BJ (cell line): ENCODE results near the gene EML6. TPM values are rescaled to one million over a fixed set of nuclear protein-coding genes. Genes with fewer than 3 reads are reported as not detected.

Source experiments
- CTCF ChIA-PET: fragments of 350-600 bp; formaldehyde crosslinking; extraction: SDS; loops from one replicate; lab custom pipeline; 2021; ENCODE audit warnings: antibody characterized with exemption, inconsistent platforms; lab: Yijun Ruan, JAX
- POLR2A ChIA-PET: fragments of 300-600 bp; sonication (Branson Sonifier 250); formaldehyde crosslinking; extraction: SDS; loops from one replicate; lab custom pipeline; 2021; ENCODE audit warnings: antibody characterized with exemption; lab: Charles Lee
- DNase-seq: peaks from one replicate; pipeline ENCODE4 v3.0.0-alpha.2; 2011; ENCODE audit warnings: low read depth
- H3K27me3 ChIP-seq: 2 replicates; pipeline ENCODE4 v1.6.0; 2011; ENCODE audit warnings: low read length; ENCODE audit not compliant: control insufficient read depth, insufficient read depth
- H3K36me3 ChIP-seq: 2 replicates; pipeline ENCODE4 v1.5.1; 2011; ENCODE audit warnings: low read length; ENCODE audit not compliant: control insufficient read depth, insufficient read depth
- H3K4me3 ChIP-seq: 2 replicates; pipeline ENCODE4 v1.5.1; 2011; ENCODE audit warnings: low read depth, mild to moderate bottlenecking, control low read depth, low read length
- CTCF ChIP-seq: IDR thresholded peaks from 2 replicates; pipeline ENCODE4 v1.5.1; 2011; ENCODE audit warnings: low read depth, mild to moderate bottlenecking, control low read depth, inconsistent platforms, low read length, moderate library complexity; ENCODE audit not compliant: insufficient read depth
- polyA plus RNA-seq: library from polyadenylated mRNA; depleted of rRNA; stranded (reverse); fragments of >200 nt; gene quantifications from 2 replicates; pipeline ENCODE4 v1.2.3, GENCODE V29; 2011

Gene EML6
- polyA plus RNA-seq, 1 experiment: 0.18 TPM

GRCh38 chr2:54722641-54723040 is 821 bp upstream of the EML6 start:
- H3K36me3 ChIP-seq: no peaks in the 10 kb centered on the region
- CTCF ChIA-PET: interaction anchor here (1.4 to 1.6 kb wide), 2 partner anchors 9 to 18 kb away, joined by 6 read pairs; no protein-coding TSS in a partner anchor

GRCh38 chr2:54723996-54724559 is 616 bp downstream of the EML6 start:
- CTCF ChIA-PET: interaction anchor here (1.6 kb wide), 1 partner anchor 19 kb away, joined by 6 read pairs; no protein-coding TSS in a partner anchor
- TF ChIP-seq CTCF: no peak
- peak overlapping the region; percentile 71 for H3K4me3 ChIP-seq
- peaks cover 8% of the 10 kb centered on the region for H3K27me3 ChIP-seq
- DNase-seq: no peak
- no peaks in the 10 kb centered on the region for H3K36me3 ChIP-seq
- POLR2A ChIA-PET: no interaction called here

More at GRCh38 chr2:54722641-54723040, 821 bp upstream of the EML6 start:
- POLR2A ChIA-PET: no interaction called here
- DNase-seq: peak; percentile 11
- H3K4me3 ChIP-seq: peak overlapping the region; percentile 71
- no peak for TF ChIP-seq CTCF
- H3K27me3 ChIP-seq: peaks cover 10% of the 10 kb centered on the region

DNA sequence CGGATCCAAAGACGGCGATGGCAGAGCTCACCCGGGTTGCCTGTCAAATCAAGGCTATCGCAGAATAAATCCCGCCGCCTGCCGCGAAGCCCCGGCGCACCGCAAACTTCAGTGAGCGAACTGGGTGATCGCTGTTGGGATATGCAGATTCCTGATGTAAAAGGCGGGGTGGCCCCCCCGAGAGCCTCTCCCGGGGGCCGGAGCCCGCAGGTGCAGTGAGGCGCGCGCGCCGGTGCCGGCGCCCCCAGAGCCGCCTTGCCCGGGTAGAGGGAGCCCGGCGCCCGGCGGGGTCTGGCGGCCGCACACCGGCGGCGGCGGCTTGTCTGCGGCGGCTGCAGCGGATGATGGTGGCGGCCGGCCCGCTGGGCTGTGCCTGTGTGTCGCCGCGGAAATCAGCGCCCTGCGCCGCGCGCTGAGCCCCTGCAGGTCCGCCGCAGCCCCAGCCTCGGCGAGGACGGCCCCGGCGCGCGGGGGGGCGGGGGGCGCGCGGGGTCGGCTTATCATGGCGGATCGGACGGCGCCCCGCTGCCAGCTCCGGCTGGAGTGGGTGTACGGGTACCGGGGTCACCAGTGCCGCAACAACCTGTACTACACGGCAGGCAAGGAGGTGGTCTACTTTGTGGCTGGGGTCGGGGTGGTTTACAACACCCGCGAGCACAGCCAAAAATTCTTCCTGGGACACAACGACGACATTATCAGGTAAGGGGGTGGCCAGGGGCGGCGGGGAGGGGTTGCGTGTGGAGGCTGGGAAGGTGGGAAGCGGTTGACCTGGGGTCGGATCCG is 1.3 kb downstream of the EML6 start:
- Histone ChIP-seq H3K36me3 (no peaks in the 10 kb centered on the region), H3K27me3 (peaks cover 8% of the 10 kb centered on the region), H3K4me3 (peak overlapping the region; percentile 71)
- TF ChIP-seq CTCF: no peak
- CTCF ChIA-PET: interaction anchor here (1.3 kb wide), 1 partner anchor 114 kb away, joined by 3 read pairs; no protein-coding TSS in a partner anchor
- no peak for DNase-seq
- POLR2A ChIA-PET: no interaction called here

DNA sequence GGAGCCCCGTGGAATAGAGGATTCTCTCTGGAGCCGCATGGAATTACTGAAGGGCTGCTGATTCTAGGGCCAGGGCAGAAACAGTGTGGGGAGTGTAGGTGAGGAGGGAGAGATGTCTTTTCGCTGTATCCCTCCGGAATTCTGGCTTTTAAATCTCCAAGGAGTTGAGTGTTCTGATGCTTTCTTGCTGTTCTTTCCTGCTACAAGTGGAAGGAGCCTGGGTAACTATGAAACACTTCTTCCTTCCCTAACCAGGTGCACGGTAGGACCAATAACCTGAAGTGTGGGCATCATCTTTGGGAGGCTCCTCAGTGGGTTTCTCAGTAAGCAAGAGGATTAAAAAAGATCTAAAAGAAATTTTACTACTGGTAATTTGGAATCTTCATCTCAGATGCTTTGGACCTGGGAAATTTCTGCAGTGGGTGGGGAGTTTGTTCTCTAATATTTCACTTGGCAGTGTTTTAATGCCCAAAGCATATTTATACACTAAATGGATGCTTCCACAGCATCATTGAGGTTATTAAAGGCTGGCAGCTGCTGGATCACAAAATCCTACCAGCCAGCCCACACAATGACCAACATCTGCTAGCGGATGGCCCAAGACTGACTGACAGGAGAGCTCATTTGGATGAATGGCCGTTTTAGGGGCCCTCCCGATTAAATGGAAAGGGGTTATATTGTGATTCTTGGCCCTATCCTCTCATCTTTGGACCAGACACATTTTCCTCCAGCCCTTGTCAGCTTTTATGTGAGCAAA is 2.1 kb downstream of the EML6 start:
- Histone ChIP-seq H3K27me3 (peaks cover 8% of the 10 kb centered on the region), H3K36me3 (no peaks in the 10 kb centered on the region), H3K4me3 (no peak overlapping the region)
- DNase-seq: no peak
- no peak for TF ChIP-seq CTCF
- CTCF ChIA-PET: interaction anchor here (1.3 kb wide), 1 partner anchor 114 kb away, joined by 3 read pairs; no protein-coding TSS in a partner anchor
- POLR2A ChIA-PET: no interaction called here
